Measurements from ENCODE around the gene PPIG. TPM values are rescaled to one million over a fixed set of nuclear protein-coding genes. Genes with fewer than 3 reads are reported as not detected.

PPIG gene
- total and polyA plus RNA-seq, 9 of the 15 experiments (the other 6 are each of a cell fraction or from before 2014, with no cell fraction given): 52.5 to 166 (median 124) TPM

DNA sequence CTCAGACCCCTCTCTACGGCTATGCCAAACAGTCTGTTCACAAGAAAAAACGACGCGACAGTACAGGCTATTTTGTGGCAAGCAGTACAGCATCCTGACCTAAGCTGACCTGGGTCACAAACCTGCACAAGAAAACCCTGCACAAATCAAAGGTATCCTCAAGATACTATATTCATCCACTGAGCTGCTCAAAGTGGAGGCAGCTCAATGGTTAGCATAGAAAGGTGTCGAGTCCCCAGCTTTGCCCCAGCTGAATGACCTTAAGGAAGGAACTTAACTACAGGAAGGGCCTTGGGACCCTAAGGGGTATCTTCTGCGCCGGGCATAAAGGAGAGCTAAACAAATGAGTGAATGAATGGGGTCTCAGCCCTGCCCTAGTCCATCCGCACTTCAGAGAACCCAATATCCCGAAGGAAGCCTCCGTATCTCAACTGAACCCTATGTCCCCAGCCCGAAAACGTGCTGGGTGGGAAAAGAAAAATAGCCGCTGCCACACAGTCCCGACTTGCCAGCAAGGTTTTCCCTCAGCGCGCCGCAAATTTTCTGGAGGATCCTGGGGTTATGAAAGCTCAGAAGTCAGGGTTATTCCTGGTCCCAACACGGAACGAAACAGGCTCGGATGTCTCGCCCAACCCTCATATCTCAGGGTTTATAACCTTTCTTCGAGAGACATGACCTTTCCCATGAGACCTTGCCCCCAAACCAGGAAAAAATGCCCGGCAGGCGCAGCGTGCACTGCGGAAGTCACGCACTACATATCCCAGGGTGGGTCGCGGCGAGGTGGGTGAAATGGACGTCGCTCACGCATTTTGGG, 10.8 kb upstream of the PPIG start, which contains the start of gene FASTKD1 (continued):
- TF ChIP-seq SRF (CRISPR knock-in tag; IDR thresholded peaks at IDR 0.05) (peak in 1 of 2 experiments; percentile 85; a peak in 2 of 4 replicates), ELF4 (CRISPR knock-in tag; IDR thresholded peaks at IDR 0.05) (peak; percentile 74; the same call in 1 of the 2 replicates), ZC3H11A (IDR thresholded peaks at IDR 0.05; ENCODE audit: low read depth, low read length) (0 out of 2 replicates have a peak, but pooled peaks have one; percentile 26), POLR2B (IDR thresholded peaks at IDR 0.05; ENCODE audit: low read depth, partially characterized antibody) (peak; percentile 72), ZNF133 (CRISPR knock-in tag; IDR thresholded peaks at IDR 0.05) (no peak), MYC (IDR thresholded peaks at IDR 0.05; ENCODE audit: low read depth, low read length) (peak; percentile 97), MYC (CRISPR knock-in tag; IDR thresholded peaks at IDR 0.05; ENCODE audit: borderline replicate concordance, low read depth) (peak; percentile 86; the same call in 1 of the 2 replicates), NCOR1 (IDR thresholded peaks at IDR 0.05) (peak; percentile 56), HNRNPUL1 (IDR thresholded peaks at IDR 0.05; ENCODE audit: low read length) (no peak), CHD4 (IDR thresholded peaks at IDR 0.05; ENCODE audit: insufficient read depth, insufficient replicate concordance, low read depth, low read length, poor library complexity, severe bottlenecking) (peak; percentile 70), ZNF384 (IDR thresholded peaks at IDR 0.05; ENCODE audit: low read depth, low read length) (peak; percentile 81), ETV5 (CRISPR knock-in tag; IDR thresholded peaks at IDR 0.05; ENCODE audit: low read depth) (peak; percentile 25; the same call in 1 of the 2 replicates)
- TF ChIP-seq, protein P1, sequence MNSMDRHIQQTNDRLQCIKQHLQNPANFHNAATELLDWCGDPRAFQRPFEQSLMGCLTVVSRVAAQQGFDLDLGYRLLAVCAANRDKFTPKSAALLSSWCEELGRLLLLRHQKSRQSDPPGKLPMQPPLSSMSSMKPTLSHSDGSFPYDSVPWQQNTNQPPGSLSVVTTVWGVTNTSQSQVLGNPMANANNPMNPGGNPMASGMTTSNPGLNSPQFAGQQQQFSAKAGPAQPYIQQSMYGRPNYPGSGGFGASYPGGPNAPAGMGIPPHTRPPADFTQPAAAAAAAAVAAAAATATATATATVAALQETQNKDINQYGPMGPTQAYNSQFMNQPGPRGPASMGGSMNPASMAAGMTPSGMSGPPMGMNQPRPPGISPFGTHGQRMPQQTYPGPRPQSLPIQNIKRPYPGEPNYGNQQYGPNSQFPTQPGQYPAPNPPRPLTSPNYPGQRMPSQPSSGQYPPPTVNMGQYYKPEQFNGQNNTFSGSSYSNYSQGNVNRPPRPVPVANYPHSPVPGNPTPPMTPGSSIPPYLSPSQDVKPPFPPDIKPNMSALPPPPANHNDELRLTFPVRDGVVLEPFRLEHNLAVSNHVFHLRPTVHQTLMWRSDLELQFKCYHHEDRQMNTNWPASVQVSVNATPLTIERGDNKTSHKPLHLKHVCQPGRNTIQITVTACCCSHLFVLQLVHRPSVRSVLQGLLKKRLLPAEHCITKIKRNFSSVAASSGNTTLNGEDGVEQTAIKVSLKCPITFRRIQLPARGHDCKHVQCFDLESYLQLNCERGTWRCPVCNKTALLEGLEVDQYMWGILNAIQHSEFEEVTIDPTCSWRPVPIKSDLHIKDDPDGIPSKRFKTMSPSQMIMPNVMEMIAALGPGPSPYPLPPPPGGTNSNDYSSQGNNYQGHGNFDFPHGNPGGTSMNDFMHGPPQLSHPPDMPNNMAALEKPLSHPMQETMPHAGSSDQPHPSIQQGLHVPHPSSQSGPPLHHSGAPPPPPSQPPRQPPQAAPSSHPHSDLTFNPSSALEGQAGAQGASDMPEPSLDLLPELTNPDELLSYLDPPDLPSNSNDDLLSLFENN (IDR thresholded peaks at IDR 0.05; ENCODE audit: low read depth in 2 of 2, low read length in 2 of 2): peak; percentile 53 to 61; a peak in 3 of 4 replicates
